Fibroblast of lung (primary cell): ENCODE measurements around the gene MYLK. TPM values are rescaled to one million over a fixed set of nuclear protein-coding genes. Genes with fewer than 3 reads are reported as not detected.

Experiments used
- DNase-seq, 2 donors: peaks; one replicate each; pipeline versions ENCODE4 v3.0.0 to v3.0.0-alpha.2; 2010; ENCODE audit warnings: low read depth in 2 of 2
- H2AFZ ChIP-seq: 2 replicates; pipeline ENCODE4 v1.5.1; 2012; ENCODE audit warnings: low read length, control low read depth, inconsistent platforms
- H3K27ac ChIP-seq: 2 replicates; pipeline ENCODE4 v1.5.1; 2011; ENCODE audit warnings: low read length, control low read depth; ENCODE audit not compliant: insufficient read depth
- H3K27me3 ChIP-seq: 2 replicates; pipeline ENCODE4 v1.5.1; 2011; ENCODE audit warnings: mild to moderate bottlenecking, low read length; ENCODE audit not compliant: control insufficient read depth, insufficient read depth
- H3K36me3 ChIP-seq: 2 replicates; pipeline ENCODE4 v1.5.1; 2011; ENCODE audit warnings: low read length; ENCODE audit not compliant: control insufficient read depth, insufficient read depth
- H3K4me1 ChIP-seq: 2 replicates; pipeline ENCODE4 v1.5.1; 2011; ENCODE audit warnings: low read length; ENCODE audit not compliant: control insufficient read depth, insufficient read depth; ENCODE audit errors: extremely low read depth
- H3K4me2 ChIP-seq: 2 replicates; pipeline ENCODE4 v1.5.1; 2011; ENCODE audit warnings: low read length, control low read depth; ENCODE audit not compliant: insufficient read depth; ENCODE audit errors: extremely low read depth
- H3K4me3 ChIP-seq, 4 experiments: fragments of 200-600 bp in 1 of 4; sonication (generic) in 1 of 4; replicated peaks in 1 of 4; 2 replicates each; pipeline ENCODE4 v1.5.1; 2011 to 2016; ENCODE audit warnings: low read length in 4 of 4, low read depth in 3 of 4, mild to moderate bottlenecking in 3 of 4, control low read depth in 2 of 4, inconsistent platforms in 1 of 4, mixed read lengths in 1 of 4; ENCODE audit not compliant: insufficient read depth in 1 of 4; ENCODE audit errors: control extremely low read depth in 1 of 4
- H3K79me2 ChIP-seq: 2 replicates; pipeline ENCODE4 v1.5.1; 2012; ENCODE audit warnings: mild to moderate bottlenecking, low read length, inconsistent platforms; ENCODE audit not compliant: control insufficient read depth, insufficient read depth
- H3K9ac ChIP-seq: 2 replicates; pipeline ENCODE4 v1.5.1; 2011; ENCODE audit warnings: mild to moderate bottlenecking, low read length, control low read depth; ENCODE audit not compliant: insufficient read depth
- H3K9me3 ChIP-seq: 2 replicates; pipeline ENCODE4 v1.5.1; 2012; ENCODE audit warnings: low read depth, low read length; ENCODE audit not compliant: control insufficient read depth, insufficient read depth
- H4K20me1 ChIP-seq: 2 replicates; pipeline ENCODE4 v1.5.1; 2011; ENCODE audit warnings: low read length; ENCODE audit not compliant: control insufficient read depth, insufficient read depth; ENCODE audit errors: extremely low read depth
- EZH2 ChIP-seq: IDR thresholded peaks from 2 replicates; pipeline ENCODE4 v1.5.1; 2012; ENCODE audit warnings: low read length, control low read depth, mild to moderate bottlenecking; ENCODE audit errors: missing control alignments
- polyA plus RNA-seq, 2 donors: library from polyadenylated mRNA; depleted of rRNA in 1 of 2; stranded (reverse) in 1 of 2; unstranded in 1 of 2; fragments of >200 nt; gene quantifications; 2 replicates each; pipeline ENCODE4 v1.2.1, GENCODE V29; 2011 to 2012; ENCODE audit warnings: missing spikeins in 1 of 2
- total RNA-seq: library from RNA; depleted of rRNA; stranded (reverse); fragments of >200 nt; gene quantifications from 2 replicates; pipeline ENCODE4 v1.2.1, GENCODE V29; 2014
- TF ChIP-seq, protein P1 (sequence below), 2 donors: IDR thresholded peaks in 1 of 2; conservative IDR thresholded peaks in 1 of 2; 1 replicate in 1 of 2; 2 replicates in 1 of 2; pipeline ENCODE4 v1.5.1; 2011 to 2012; ENCODE audit warnings: low read length in 2 of 2, control low read depth in 1 of 2, inconsistent platforms in 1 of 2, low read depth in 1 of 2, mild to moderate bottlenecking in 1 of 2

Gene MYLK
- total and polyA plus RNA-seq, 2 donors (not counting 1 experiment from before 2014, with no cell fraction given): 918 to 941 TPM

DNA sequence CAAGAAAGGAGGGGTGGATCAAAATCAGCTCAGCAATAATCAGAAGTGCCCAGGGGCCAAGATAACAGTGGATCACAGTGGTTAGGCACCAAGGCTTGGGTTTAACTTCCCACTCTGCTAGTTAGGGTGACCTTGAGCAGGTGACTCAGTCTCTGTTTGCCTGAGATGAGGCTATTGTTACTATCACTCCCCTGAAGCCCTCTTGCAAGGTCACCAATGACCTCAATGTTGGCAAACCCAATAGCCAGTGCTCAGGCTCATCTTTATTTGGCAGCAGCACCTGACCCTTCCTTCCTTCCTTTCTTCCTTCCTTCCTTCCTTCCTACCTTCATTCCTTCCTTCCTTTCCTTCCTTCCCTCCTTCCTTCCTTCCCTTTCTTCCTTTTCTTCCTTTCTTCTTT lies 196.8 kb downstream of the MYLK start:
- H3K4me1 ChIP-seq: peaks cover 26% of the 10 kb centered on the region
- H3K9ac ChIP-seq: no peak overlapping the region
- no peak overlapping the region for H2AFZ ChIP-seq
- H3K36me3 ChIP-seq: peaks cover 37% of the 10 kb centered on the region
- H4K20me1 ChIP-seq: no peaks in the 10 kb centered on the region
- H3K27ac ChIP-seq: no peak overlapping the region
- H3K4me2 ChIP-seq: no peak overlapping the region
- H3K4me3 ChIP-seq: no peak overlapping the region
- no peaks in the 10 kb centered on the region for H3K27me3 ChIP-seq
- no peaks in the 10 kb centered on the region for H3K9me3 ChIP-seq
- H3K79me2 ChIP-seq: no peaks in the 10 kb centered on the region
- TF ChIP-seq, protein P1, sequence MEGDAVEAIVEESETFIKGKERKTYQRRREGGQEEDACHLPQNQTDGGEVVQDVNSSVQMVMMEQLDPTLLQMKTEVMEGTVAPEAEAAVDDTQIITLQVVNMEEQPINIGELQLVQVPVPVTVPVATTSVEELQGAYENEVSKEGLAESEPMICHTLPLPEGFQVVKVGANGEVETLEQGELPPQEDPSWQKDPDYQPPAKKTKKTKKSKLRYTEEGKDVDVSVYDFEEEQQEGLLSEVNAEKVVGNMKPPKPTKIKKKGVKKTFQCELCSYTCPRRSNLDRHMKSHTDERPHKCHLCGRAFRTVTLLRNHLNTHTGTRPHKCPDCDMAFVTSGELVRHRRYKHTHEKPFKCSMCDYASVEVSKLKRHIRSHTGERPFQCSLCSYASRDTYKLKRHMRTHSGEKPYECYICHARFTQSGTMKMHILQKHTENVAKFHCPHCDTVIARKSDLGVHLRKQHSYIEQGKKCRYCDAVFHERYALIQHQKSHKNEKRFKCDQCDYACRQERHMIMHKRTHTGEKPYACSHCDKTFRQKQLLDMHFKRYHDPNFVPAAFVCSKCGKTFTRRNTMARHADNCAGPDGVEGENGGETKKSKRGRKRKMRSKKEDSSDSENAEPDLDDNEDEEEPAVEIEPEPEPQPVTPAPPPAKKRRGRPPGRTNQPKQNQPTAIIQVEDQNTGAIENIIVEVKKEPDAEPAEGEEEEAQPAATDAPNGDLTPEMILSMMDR (conservative IDR thresholded peaks at IDR 0.05 in 1 of 2, IDR thresholded peaks at IDR 0.05 in 1 of 2; ENCODE audit: low read depth in 1 of 2, low read length in 2 of 2): no peak
- TF ChIP-seq EZH2: no peak
- DNase-seq: no peak

DNA sequence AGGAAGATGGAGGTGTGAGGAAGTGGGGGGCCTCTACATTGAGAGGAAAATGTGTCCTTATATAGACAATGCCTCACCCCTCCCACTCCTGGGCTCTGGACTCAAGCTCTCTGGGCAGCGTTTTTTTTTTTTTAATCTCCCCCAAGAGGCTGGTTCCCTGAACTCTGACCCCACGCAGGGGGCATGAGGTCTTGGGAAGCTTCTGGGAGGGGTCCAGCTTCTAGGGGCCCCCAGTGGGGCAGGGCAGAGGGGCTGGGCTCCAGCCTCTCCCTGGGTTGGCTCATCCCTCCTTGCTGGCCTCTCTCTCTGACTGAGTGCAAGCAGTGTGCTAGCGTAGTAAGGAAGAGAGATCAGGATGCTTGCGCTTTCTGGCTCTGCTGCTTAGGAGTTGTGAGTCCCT lies 197.9 kb downstream of the MYLK start:
- Histone ChIP-seq H4K20me1 (no peaks in the 10 kb centered on the region), H3K4me1 (peaks cover 27% of the 10 kb centered on the region), H3K4me2 (no peak overlapping the region), H3K27ac (no peak overlapping the region), H3K36me3 (peaks cover 36% of the 10 kb centered on the region), H2AFZ (no peak overlapping the region), H3K27me3 (no peaks in the 10 kb centered on the region), H3K4me3 (no peak overlapping the region), H3K79me2 (no peaks in the 10 kb centered on the region), H3K9me3 (no peaks in the 10 kb centered on the region), H3K9ac (no peak overlapping the region)
- DNase-seq: no peak
- TF ChIP-seq EZH2: no peak
- TF ChIP-seq, protein P1 (conservative IDR thresholded peaks at IDR 0.05 in 1 of 2, IDR thresholded peaks at IDR 0.05 in 1 of 2; ENCODE audit: low read depth in 1 of 2, low read length in 2 of 2): no peak

GRCh38 chr3:123685780-123686179 lies 198.4 kb downstream of the MYLK start:
- Histone ChIP-seq H3K4me2 (no peak overlapping the region), H3K27me3 (no peaks in the 10 kb centered on the region), H3K9ac (no peak overlapping the region), H2AFZ (no peak overlapping the region), H3K79me2 (no peaks in the 10 kb centered on the region), H3K36me3 (peaks cover 35% of the 10 kb centered on the region), H3K4me1 (peaks cover 29% of the 10 kb centered on the region), H3K9me3 (no peaks in the 10 kb centered on the region), H3K27ac (no peak overlapping the region), H3K4me3 (no peak overlapping the region), H4K20me1 (no peaks in the 10 kb centered on the region)
- no peak for DNase-seq
- TF ChIP-seq EZH2: no peak
- TF ChIP-seq, protein P1 (conservative IDR thresholded peaks at IDR 0.05 in 1 of 2, IDR thresholded peaks at IDR 0.05 in 1 of 2; ENCODE audit: low read depth in 1 of 2, low read length in 2 of 2): no peak
